ENCODE data around the gene PCDHA11.
"Not testable (repeated sequence)": the region's sequence is repeated elsewhere in the genome, so short reads cannot be mapped to it uniquely, and the experiment has no call there.

PCDHA11 gene, protein sequence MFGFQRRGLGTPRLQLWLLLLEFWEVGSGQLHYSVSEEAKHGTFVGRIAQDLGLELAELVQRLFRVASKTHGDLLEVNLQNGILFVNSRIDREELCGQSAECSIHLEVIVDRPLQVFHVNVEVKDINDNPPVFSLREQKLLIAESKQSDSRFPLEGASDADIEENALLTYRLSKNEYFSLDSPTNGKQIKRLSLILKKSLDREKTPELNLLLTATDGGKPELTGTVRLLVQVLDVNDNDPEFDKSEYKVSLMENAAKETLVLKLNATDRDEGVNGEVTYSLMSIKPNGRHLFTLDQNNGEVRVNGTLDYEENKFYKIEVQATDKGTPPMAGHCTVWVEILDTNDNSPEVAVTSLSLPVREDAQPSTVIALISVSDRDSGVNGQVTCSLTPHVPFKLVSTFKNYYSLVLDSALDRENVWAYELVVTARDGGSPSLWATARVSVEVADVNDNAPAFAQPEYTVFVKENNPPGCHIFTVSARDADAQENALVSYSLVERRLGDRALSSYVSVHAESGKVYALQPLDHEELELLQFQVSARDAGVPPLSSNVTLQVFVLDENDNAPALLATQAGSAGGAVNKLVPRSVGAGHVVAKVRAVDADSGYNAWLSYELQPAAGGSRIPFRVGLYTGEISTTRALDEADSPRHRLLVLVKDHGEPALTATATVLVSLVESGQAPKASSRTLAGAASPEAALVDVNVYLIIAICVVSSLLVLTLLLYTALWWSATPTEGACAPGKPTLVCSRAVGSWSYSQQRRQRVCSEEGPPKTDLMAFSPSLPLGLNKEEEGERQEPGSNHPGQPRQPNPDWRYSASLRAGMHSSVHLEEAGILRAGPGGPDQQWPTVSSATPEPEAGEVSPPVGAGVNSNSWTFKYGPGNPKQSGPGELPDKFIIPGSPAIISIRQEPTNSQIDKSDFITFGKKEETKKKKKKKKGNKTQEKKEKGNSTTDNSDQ

DNA sequence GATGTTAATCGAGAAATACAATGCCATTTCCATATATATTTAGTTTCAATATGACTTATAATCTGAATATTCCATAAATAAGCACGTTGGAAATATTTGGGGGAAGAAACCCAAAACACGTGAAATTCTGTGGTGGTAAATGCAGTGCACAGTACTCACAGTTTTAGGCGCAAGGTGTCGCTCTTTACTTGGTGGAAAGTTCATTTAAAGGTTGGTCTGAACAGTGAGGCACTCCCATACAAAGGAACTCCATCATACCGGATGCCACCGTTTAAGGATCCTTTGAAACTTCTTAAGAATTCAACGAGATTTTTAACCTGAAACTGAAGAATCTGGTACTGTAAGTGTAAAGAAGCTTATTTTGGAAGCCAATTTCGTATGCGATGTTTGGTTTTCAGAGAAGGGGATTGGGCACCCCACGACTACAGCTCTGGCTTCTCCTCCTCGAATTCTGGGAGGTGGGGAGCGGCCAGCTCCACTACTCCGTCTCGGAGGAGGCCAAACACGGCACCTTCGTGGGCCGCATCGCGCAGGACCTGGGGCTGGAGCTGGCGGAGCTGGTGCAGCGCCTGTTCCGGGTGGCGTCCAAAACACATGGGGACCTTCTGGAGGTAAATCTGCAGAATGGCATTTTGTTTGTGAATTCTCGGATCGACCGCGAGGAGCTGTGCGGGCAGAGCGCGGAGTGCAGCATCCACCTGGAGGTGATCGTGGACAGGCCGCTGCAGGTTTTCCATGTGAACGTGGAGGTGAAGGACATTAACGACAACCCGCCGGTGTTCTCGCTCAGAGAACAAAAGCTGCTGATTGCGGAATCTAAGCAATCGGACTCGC, at the start of gene PCDHA11:
Gene PCDHA11, plus strand, starts transcription at position 237 of the 834 bp plus-strand sequence. Its CDS starts 147 bp downstream, at position 384.
- FAIRE-seq (no peak), DNase-seq (ENCODE audit: low spot score) (no peak)

DNA sequence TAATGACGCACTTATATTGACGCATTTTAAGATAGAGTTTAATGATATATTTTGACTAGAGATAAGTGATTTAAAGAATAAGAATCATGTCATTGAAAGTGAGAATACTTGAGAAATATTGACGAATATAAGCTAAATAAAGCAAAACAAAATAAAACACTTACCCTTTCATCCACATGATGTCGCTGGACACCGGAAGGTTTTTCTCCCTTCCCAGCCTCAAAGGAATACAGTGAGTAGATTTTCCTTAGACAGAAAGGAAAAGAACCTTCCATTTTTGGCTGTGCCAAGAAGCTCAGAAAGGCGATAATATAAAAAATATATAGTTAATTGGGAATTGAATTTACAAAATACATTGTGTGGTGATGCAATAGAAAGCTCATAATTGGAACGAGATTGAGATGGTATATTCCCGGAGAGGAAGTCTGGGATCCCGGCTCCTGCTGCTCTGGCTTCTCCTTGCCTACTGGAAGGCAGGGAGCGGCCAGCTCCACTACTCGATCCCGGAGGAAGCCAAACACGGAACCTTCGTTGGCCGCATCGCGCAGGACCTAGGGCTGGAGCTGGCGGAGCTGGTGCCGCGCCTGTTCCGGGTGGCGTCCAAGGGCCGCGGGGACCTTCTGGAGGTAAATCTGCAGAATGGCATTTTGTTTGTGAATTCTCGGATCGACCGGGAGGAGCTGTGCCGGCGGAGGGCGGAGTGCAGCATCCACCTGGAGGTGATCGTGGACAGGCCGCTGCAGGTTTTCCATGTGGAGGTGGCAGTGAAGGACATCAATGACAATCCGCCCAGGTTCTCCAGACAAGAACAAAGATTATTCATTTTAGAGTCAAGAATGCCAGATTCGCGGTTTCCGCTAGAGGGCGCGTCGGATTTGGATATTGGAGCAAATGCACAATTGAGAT, 47.1 kb upstream of the PCDHA11 start, which contains the start of gene PCDHA5:
Gene PCDHA5, plus strand, starts transcription at position 239 of the 906 bp plus-strand sequence.
- no peak for FAIRE-seq

DNA sequence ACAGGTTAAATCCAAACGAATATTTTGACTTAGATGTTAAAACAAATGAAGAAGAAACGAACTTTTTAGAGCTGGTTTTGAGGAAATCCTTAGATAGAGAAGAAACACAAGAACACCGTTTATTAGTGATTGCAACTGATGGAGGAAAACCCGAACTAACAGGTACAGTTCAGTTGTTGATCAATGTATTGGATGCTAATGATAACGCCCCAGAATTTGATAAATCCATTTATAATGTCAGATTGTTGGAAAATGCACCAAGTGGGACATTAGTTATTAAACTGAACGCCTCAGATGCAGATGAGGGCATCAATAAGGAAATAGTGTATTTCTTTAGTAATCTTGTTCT, 46.5 kb upstream of the PCDHA11 start:
- FAIRE-seq (no peak), DNase-seq (ENCODE audit: low spot score) (no peak)

More for the DNA sequence above, 47.1 kb upstream of the PCDHA11 start, which contains the start of gene PCDHA5:
- peak; percentile 6 for DNase-seq (ENCODE audit: low spot score)

DNA sequence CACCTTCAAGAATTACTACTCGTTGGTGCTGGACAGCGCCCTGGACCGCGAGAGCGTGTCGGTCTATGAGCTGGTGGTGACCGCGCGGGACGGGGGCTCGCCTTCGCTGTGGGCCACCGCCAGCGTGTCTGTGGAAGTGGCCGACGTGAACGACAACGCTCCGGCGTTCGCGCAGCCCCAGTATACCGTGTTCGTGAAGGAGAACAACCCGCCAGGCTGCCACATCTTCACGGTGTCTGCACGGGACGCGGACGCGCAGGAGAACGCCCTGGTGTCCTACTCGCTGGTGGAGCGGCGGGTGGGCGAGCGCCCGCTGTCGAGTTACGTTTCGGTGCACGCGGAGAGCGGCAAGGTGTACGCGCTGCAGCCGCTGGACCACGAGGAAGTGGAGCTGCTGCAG, 45.8 kb upstream of the PCDHA11 start:
- not testable (repeated sequence) for DNase-seq (ENCODE audit: low spot score); FAIRE-seq

DNA sequence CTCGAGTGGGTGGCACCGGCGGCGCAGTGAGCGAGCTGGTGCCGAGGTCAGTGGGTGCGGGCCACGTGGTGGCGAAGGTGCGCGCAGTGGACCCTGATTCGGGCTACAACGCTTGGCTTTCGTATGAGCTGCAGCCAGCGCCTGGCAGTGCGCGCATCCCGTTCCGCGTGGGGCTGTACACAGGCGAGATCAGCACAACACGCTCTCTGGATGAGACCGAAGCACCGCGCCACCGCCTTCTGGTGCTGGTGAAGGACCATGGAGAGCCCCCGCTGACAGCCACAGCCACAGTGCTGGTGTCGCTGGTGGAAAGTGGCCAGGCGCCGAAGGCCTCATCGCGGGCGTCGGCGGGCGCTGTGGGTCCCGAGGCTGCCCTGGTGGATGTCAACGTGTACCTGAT, 45.3 kb upstream of the PCDHA11 start:
- FAIRE-seq (no peak), DNase-seq (ENCODE audit: low spot score) (no peak)

DNA sequence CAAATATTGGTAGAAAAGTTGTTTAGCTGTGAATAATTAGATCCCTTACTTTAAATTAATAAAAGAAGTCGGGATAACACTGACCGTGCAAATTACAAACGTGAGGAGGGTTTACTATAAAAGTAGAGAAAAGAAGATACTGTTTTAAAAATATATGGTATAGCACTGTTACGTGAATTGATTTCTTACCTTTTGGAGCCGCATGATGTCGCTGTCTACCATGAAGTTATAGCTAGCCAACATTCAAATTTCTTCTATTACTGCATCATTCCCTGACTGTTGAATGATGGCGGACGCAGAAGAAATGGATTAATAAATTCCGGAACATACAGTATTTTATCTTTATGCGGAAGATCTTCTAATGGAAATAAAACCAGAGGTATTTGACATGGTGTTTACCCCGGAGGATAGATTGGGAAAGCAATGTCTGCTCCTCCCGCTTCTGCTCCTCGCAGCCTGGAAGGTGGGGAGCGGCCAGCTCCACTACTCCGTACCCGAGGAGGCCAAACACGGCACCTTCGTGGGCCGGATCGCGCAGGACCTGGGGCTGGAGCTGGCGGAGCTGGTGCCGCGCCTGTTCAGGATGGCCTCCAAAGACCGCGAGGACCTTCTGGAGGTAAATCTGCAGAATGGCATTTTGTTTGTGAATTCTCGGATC, 40.9 kb upstream of the PCDHA11 start, which contains the start of gene PCDHA6:
Gene PCDHA6, plus strand, starts transcription at position 257 of the 658 bp plus-strand sequence. Its CDS starts 132 bp downstream, at position 389.
- DNase-seq (ENCODE audit: low spot score) (peak; percentile 1), FAIRE-seq (no peak)

DNA sequence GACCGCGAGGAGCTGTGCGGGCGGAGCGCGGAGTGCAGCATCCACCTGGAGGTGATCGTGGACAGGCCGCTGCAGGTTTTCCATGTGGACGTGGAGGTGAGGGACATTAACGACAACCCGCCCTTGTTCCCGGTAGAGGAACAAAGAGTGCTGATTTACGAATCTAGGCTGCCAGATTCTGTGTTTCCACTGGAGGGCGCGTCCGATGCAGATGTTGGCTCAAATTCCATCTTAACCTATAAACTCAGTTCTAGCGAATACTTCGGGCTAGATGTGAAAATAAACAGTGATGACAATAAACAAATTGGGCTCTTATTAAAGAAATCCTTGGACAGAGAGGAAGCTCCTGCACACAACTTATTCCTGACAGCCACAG, 40.4 kb upstream of the PCDHA11 start:
- FAIRE-seq: no peak

DNA sequence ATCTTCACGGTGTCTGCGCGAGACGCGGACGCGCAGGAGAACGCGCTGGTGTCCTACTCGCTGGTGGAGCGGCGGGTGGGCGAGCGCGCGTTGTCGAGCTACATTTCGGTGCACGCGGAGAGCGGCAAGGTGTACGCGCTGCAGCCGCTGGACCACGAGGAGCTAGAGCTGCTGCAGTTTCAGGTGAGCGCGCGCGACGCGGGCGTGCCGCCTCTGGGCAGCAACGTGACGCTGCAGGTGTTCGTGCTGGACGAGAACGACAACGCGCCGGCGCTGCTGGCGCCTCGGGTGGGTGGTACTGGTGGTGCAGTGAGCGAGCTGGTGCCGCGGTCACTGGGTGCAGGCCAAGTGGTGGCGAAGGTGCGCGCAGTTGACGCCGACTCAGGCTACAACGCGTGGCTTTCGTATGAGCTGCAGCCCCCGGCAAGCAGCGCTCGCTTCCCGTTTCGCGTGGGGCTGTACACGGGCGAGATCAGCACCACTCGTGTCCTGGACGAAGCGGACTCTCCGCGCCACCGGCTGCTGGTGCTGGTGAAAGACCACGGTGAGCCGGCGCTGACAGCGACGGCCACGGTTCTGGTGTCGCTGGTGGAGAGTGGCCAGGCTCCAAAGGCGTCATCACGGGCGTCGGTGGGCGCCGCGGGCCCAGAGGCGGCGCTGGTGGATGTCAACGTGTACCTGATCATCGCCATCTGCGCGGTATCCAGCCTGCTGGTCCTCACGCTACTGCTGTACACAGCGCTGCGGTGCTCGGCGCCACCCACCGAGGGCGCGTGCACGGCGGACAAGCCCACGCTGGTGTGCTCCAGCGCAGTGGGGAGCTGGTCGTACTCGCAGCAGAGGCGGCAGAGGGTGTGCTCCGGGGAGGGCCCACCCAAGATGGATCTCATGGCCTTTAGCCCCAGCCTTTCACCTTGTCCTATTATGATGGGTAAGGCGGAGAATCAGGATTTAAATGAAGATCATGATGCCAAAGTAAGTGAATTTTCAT, 39.0 kb upstream of the PCDHA11 start:
- FAIRE-seq; DNase-seq (ENCODE audit: low spot score): not testable (repeated sequence)

More for the DNA sequence above, 40.4 kb upstream of the PCDHA11 start:
- no peak for DNase-seq (ENCODE audit: low spot score)

DNA sequence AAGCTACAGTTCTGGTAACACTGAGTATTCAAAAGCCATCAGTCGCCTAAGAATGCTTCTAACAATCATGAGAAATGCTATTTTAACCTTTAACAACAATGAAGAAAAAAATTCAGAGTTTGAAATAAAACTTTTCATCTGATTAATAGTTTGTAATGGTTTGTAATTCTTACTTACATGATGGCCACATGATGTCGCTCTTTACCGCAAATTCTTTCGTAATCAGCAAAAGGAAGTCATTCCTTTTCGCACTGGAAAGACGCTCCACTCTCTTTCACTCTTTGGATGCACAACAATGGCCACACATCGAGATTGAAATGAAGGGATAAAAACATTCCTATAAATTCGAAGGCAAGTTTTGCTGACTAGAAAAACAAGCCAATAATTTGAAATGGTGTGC, 34.8 kb upstream of the PCDHA11 start, which contains the start of gene PCDHA7:
Gene PCDHA7, plus strand, starts transcription at position 277 of the 400 bp plus-strand sequence. Its CDS starts 115 bp downstream, at position 392.
- DNase-seq (ENCODE audit: low spot score): peak; percentile 4
- FAIRE-seq: no peak

DNA sequence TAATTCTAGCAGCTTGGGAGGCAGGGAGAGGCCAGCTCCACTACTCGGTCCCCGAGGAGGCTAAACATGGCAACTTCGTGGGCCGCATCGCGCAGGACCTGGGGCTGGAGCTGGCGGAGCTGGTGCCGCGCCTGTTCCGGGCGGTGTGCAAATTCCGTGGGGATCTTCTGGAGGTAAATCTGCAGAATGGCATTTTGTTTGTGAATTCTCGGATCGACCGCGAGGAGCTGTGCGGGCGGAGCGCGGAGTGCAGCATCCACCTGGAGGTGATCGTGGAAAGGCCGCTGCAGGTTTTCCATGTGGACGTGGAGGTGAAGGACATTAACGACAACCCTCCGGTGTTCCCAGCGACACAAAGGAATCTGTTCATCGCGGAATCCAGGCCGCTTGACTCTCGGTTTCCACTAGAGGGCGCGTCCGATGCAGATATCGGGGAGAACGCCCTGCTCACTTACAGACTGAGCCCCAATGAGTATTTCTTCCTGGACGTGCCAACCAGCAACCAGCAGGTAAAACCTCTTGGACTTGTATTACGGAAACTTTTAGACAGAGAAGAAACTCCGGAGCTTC, 34.2 kb upstream of the PCDHA11 start:
- not testable (repeated sequence) for DNase-seq (ENCODE audit: low spot score); FAIRE-seq

DNA sequence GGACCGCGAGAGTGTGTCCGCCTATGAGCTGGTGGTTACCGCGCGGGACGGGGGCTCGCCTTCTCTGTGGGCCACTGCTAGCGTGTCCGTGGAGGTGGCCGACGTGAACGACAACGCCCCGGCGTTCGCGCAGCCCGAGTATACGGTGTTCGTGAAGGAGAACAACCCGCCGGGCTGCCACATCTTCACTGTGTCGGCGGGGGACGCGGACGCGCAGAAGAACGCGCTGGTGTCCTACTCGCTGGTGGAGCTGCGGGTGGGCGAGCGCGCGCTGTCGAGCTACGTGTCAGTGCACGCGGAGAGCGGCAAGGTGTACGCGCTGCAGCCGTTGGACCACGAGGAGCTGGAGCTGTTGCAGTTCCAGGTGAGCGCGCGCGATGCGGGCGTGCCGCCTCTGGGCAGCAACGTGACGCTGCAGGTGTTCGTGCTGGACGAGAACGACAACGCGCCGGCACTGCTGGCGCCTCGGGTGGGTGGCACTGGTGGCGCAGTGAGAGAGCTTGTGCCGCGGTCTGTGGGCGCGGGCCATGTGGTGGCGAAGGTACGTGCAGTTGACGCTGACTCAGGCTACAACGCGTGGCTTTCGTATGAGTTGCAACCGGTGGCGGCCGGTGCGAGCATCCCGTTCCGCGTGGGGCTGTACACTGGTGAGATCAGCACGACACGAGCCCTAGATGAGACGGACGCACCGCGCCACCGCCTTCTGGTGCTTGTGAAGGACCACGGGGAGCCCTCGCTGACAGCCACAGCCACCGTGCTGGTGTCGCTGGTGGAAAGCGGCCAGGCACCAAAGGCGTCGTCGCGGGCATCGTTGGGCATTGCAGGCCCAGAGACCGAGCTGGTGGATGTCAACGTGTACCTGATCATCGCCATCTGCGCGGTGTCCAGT, 32.9 kb upstream of the PCDHA11 start:
- FAIRE-seq: no peak

DNA sequence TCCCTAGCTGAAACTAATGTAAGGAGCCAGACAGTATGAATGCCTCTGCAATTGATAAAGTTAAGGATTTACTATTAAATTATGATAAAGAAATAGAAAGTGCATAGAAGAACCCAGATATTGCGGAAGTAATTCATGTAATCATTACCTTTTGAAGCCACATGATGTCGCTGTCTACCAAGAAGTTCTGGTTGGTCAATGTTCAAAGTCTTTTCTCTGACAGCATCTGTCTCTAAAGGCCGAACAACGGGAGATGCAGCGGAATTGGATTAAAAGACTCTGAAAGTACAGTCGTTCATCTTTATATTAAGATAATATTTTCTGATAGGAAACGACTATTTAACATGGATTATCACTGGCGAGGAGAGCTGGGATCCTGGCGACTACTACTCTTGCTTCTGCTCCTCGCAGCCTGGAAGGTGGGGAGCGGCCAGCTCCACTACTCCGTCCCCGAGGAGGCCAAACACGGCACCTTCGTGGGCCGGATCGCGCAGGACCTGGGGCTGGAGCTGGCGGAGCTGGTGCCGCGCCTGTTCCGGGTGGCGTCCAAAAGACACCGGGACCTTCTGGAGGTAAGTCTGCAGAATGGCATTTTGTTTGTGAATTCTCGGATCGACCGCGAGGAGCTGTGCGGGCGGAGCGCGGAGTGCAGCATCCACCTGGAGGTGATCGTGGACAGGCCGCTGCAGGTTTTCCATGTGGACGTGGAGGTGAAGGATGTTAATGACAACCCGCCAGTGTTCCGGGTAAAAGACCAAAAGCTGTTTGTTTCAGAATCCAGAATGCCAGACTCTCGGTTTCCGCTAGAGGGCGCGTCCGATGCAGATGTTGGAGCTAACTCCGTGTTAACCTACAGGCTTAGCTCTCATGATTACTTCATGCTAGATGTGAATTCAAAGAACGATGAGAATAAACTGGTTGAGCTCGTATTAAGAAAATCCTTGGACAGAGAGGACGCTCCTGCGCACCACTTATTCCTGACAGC, 27.5 kb upstream of the PCDHA11 start, which contains the start of gene PCDHA8:
Gene PCDHA8, plus strand, starts transcription at position 210 of the 985 bp plus-strand sequence. Its CDS starts 135 bp downstream, at position 345.
- FAIRE-seq: no peak
- DNase-seq (ENCODE audit: low spot score): no peak

More for the DNA sequence above, 32.9 kb upstream of the PCDHA11 start:
- no peak for DNase-seq (ENCODE audit: low spot score)

DNA sequence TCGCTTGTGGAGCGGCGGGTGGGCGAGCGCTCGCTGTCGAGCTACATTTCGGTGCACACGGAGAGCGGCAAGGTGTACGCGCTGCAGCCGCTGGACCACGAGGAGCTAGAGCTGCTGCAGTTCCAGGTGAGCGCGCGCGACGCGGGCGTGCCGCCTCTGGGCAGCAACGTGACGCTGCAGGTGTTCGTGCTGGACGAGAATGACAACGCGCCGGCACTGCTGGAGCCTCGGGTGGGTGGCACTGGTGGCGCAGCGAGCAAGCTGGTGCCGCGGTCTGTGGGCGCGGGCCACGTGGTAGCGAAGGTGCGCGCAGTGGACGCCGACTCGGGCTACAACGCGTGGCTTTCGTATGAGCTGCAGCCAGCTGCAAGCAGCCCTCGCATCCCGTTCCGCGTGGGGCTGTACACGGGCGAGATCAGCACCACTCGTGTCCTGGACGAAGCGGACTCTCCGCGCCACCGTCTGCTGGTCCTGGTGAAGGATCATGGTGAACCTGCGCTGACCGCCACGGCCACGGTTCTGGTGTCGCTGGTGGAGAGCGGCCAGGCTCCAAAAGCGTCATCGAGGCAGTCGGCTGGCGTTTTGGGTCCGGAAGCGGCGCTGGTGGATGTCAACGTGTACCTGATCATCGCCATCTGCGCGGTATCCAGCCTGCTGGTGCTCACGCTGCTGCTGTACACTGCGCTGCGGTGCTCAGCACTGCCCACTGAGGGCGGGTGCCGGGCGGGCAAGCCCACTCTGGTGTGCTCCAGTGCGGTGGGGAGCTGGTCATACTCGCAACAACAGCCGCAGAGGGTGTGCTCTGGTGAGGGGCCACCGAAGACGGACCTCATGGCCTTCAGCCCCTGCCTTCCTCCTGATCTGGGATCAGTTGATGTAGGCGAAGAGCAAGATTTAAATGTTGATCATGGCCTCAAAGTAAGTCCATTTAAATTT, 25.7 kb upstream of the PCDHA11 start:
- FAIRE-seq (no peak), DNase-seq (ENCODE audit: low spot score) (no peak)

Data from RCC 7860 (cell line).